HFF-Myc (cell line): ENCODE measurements around the gene SMPD3.

Experiments
- DNase-seq: peaks from one replicate; pipeline ENCODE4 v3.0.0-alpha.2; 2011; ENCODE audit warnings: low read depth; ENCODE audit errors: extremely low read depth
- H3K4me3 ChIP-seq: replicated peaks from 2 replicates; pipeline ENCODE4 v1.5.1; 2011; ENCODE audit warnings: low read depth, mild to moderate bottlenecking, control low read depth, low read length
- CTCF ChIP-seq: IDR thresholded peaks from 2 replicates; pipeline ENCODE4 v1.5.1; 2012; ENCODE audit warnings: mild to moderate bottlenecking, low read depth, low read length, control low read depth; ENCODE audit errors: missing control alignments

SMPD3 gene

DNA sequence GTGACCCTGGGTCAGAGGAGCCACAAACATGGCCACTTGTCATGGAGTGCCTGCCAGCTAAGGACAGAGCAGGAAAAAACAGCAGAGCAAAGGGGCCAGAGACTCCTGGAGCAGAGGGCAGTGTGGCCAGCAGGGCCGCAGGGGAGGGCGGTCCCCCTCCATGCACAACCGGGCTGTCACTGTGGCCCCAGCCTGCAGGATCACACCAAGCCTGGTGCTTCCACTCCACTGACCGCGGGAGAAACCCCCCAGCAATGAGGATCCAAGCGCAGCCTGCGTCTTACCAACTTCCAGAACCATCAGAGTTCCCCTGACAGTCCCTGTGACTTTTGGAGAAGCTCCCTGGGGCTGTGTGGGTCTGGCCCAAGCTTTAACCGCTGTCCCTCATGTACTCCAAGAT, 75.5 kb downstream of the SMPD3 start:
- no peak overlapping the region for H3K4me3 ChIP-seq
- DNase-seq, result no peak
- TF ChIP-seq CTCF, result no peak

- TF ChIP-seq CTCF, result no peak
- no peak for DNase-seq
- H3K4me3 ChIP-seq, result no peak overlapping the region
Observed at GRCh38 chr16:68372381-68372720, 76.0 kb downstream of the SMPD3 start.

GRCh38 chr16:68371706-68372380, 76.5 kb downstream of the SMPD3 start:
- H3K4me3 ChIP-seq, result no peak overlapping the region
- no peak for TF ChIP-seq CTCF
- no peak for DNase-seq

GRCh38 chr16:68371276-68371651, 77.0 kb downstream of the SMPD3 start:
- no peak overlapping the region for H3K4me3 ChIP-seq
- TF ChIP-seq CTCF, result no peak
- DNase-seq, result no peak

- no peak for TF ChIP-seq CTCF
- no peak overlapping the region for H3K4me3 ChIP-seq
- no peak for DNase-seq
Observed at GRCh38 chr16:68370581-68371275, 77.6 kb downstream of the SMPD3 start.

DNA sequence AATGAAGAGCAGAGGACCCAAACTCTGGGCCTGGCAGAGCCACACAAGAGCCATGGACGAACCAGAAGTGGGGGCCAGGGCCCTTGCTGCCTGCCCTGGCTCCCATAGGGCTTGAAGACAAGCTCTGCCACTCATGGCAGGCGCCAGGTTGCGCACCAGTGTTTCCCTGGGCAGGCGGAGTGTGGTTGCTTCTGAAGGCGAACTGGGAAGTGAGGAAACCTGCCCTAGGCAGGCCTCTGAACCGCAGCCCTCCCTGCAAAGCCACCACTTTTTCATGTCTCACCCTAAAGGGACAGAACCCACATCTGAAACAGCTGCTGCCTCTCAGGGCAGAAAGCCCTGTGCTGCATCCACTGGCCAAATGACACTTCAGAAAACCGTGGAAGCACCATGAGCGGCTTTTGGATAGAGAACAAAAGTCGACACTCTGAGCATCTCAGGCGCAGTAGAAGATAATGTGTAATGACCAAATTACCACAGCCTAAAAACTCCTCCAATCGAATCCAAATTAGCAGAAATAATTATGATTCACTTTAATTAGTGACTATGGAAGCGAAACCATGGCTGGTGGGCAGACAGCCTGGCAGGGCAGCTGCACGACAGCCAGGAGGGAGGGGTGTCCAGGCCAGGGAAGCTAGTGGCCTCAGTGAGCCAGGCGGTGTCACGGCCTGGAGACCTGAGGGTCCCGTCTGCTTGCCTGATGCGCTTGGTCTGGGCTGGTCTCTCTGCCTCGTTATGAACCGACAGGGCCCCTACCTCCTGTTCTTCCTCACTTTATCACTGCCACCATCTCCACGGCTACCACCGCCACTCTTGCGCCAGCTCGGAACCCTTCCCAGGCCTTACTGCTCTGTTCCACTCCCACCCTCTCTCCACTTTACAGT, 78.4 kb downstream of the SMPD3 start:
- no peak for TF ChIP-seq CTCF
- no peak for DNase-seq
- H3K4me3 ChIP-seq, result no peak overlapping the region
